Vagina (tissue), 2 donors: ENCODE measurements around the gene CDK15.

Experiments
- CTCF ChIP-seq, 3 experiments: fragments of 450-650 bp in 2 of 3; fragments of 200-600 bp in 1 of 3; sonication (generic) in 1 of 3; IDR thresholded peaks; one replicate each; pipeline ENCODE4 v1.5.1; 2017 to 2019; ENCODE audit warnings: antibody characterized with exemption in 3 of 3, mild to moderate bottlenecking in 2 of 3, moderate library complexity in 2 of 3
- POLR2A ChIP-seq, 2 donors: fragments of 450-650 bp; IDR thresholded peaks; one replicate each; pipeline ENCODE4 v1.6.1; 2017; ENCODE audit warnings: antibody characterized with exemption in 2 of 2, mild to moderate bottlenecking in 2 of 2, moderate library complexity in 2 of 2

- TF ChIP-seq CTCF (IDR thresholded peaks at IDR 0.05) (no peak), POLR2A (IDR thresholded peaks at IDR 0.05) (no peak)
These were observed 40.5 kb upstream of the CDK15 start for GRCh38 chr2:201765799-201766198.
